GM19023 (cell line): Measurements from ENCODE around the gene AIFM3.
"Not testable (repeated sequence)": the region's sequence is repeated elsewhere in the genome, so short reads cannot be mapped to it uniquely, and the experiment has no call there.

Experiments used
- ATAC-seq: cut with Tn5 transposase; IDR thresholded peaks from one replicate; pipeline ENCODE4 v1.9.1; 2021; ENCODE audit warnings: mild to moderate bottlenecking, moderate library complexity; ENCODE audit not compliant: unreplicated experiment

AIFM3 gene

GRCh38 chr22:20957683-20958431 is 9.2 kb upstream of the AIFM3 start:
- ATAC-seq = no peak

- ATAC-seq = no peak
Observed at GRCh38 chr22:20959578-20960461, 7.2 kb upstream of the AIFM3 start.

- ATAC-seq = no peak
Observed at GRCh38 chr22:20960609-20961008, 6.4 kb upstream of the AIFM3 start.

- no peak for ATAC-seq
Observed at GRCh38 chr22:20962491-20962945, 4.5 kb upstream of the AIFM3 start.

GRCh38 chr22:20963201-20964052 is 3.6 kb upstream of the AIFM3 start:
- ATAC-seq = no peak

- ATAC-seq = no peak
Observed at GRCh38 chr22:20964090-20964798, 2.8 kb upstream of the AIFM3 start.

- ATAC-seq = no peak
Observed at GRCh38 chr22:20964799-20965103, 2.3 kb upstream of the AIFM3 start.

GRCh38 chr22:20965104-20965887 is 1.8 kb upstream of the AIFM3 start:
- ATAC-seq = no peak

- ATAC-seq = no peak
Observed at GRCh38 chr22:20965888-20966855, 883 bp upstream of the AIFM3 start.

- no peak for ATAC-seq
Observed at GRCh38 chr22:20967697-20968211, 699 bp downstream of the AIFM3 start.

- no peak for ATAC-seq
Observed at GRCh38 chr22:20968281-20968977, 1.4 kb downstream of the AIFM3 start.

GRCh38 chr22:20970939-20971657 is 4.0 kb downstream of the AIFM3 start:
- no peak for ATAC-seq

- not testable (repeated sequence) for ATAC-seq
Observed at GRCh38 chr22:20972014-20972694, 5.1 kb downstream of the AIFM3 start.

- ATAC-seq = no peak
Observed at GRCh38 chr22:20972933-20973577, 6.0 kb downstream of the AIFM3 start.

- ATAC-seq = no peak
Observed at GRCh38 chr22:20973634-20974286, 6.7 kb downstream of the AIFM3 start.
